DMS 273 treated with DMSO at 0.1 percent for 48 hours (cell line): ENCODE results near the gene VWF.
"Not testable (repeated sequence)": the region's sequence is repeated elsewhere in the genome, so short reads cannot be mapped to it uniquely, and the experiment has no call there.

Experiments used
- DNase-seq: peaks from one replicate; lab custom pipeline; 2025; lab: John Stamatoyannopoulos, UW

The VWF gene

DNA sequence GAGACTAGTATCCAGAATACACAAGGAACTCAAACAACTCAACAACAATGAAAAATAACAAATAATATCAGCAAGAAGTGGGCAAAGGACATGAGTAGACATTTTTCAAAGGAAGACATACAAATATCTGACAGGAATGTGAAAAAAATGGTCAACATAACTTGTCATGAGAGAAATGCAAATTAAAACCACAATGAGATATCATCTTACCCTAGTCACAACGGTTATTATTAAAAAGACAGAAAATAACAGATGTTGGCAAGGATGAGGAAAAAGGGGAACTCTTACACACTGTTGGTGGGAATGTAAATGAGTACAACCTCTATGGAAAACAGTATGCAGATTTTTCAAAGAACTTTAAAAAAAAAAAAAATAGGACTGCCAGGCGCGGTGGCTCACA is 20.4 kb downstream of the VWF start:
- DNase-seq, result no peak

DNA sequence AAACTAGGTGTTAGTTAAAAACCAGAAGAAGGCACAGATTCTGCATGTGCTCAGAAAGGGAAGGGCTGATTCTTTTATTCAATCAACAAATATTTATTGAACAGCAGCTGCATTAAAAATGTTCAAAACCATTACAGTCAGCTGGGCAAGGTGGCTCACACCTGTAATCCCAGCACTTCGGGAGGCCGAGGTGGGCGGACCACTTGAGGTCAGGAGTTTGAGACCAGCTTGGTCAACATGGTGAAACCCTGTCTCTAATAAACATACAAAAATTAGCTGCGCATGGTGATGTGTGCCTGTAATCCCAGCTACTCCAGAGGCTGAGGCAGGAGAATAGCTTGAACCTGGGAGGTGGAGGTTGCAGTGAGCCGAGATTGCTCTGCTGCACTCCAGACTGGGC is 22.4 kb downstream of the VWF start:
- not testable (repeated sequence) for DNase-seq

DNA sequence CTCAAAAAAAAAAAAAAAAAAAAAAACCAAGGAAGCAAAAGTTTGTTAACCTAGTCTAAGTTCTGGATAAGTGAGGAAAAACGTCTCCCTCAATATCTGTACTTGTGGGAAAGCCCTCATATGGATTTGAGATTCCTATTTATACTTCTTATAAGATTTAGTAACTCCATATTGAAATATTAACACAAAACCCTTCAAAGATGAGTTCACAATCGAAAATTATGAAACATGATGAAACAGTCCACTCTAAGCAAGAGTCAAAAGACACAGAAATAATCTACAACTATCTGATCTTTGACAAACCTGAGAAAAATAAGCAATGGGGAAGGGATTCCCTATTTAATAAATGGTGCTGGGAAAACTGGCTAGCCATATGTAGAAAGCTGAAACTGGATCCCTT is 25.2 kb downstream of the VWF start:
- no peak for DNase-seq

DNA sequence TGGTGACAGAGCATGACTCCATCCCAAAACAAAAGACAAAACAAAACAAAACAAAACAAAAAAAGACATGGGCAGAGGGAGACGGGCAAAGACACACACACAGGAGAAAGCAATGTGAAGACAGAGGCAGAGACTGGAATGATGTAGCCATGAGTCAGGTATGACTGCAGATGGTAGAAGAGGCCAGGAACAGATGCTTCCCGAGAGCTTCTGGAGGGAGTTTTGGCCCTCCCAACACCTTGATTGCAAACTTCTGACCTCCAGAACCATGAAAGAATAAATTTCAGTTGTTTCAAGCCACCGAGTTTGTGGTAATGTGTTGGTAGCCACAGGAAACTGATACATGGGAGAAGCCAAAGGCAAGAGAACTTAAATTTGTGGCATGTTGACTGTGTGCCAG is 27.1 kb downstream of the VWF start:
- DNase-seq, result no peak

DNA sequence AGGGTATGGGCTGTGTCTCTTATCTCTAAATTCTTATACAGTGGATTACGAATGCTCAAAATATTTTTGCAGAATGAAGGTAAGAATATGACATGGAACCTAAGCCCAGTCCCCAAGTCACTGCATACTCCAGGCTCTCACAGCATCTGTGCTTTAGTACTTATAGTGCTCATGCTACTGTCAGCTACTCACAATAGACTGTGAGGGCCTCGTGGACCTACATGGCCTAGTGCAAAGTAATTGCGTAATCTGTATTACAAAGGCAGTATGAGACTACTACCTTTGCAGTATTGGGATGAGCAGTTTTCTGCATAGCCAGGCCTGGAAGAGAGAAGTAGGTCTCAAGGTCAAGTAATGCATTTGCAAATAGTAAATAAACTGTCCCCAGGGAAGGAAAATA is 27.9 kb downstream of the VWF start:
- DNase-seq, result no peak

DNA sequence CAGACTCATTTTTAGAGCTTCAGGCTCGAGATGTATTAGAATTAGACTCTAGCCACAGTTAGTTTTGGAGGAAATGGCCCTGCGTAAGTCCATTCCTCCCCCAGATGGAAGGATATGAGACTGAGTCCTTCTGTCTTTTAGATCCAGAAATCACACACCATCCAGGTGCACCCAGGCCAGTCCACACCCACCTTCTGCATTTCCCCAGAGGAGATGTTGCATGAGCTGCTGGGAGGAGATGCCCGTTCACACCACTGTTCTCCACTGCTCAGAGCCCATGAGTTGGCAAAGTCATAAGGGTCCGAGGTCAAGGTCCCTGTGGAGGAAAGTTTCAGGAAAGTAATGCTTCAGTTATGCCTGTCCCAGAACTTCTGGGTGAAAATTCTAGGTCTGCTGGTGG is 29.2 kb downstream of the VWF start:
- DNase-seq, result no peak

DNA sequence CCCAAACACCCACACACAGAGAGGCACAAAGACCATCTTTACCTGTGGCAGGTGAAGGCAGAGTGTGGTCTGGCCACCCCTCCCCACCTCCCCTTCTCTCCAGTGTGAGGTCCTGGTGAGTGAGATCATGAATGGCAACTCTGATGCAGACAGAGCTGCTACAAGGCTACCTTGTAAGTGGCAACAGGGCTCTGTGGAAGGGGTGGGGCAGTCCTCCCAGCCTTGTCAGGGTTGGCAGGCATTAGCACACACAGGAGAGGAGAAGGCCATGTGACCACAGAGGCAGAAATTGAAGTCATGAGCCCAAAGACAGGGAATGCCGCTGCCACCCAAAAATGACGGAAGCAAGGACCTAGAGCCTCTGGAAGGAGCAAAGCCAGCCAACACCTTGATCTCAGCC is 30.7 kb downstream of the VWF start:
- DNase-seq, result no peak

DNA sequence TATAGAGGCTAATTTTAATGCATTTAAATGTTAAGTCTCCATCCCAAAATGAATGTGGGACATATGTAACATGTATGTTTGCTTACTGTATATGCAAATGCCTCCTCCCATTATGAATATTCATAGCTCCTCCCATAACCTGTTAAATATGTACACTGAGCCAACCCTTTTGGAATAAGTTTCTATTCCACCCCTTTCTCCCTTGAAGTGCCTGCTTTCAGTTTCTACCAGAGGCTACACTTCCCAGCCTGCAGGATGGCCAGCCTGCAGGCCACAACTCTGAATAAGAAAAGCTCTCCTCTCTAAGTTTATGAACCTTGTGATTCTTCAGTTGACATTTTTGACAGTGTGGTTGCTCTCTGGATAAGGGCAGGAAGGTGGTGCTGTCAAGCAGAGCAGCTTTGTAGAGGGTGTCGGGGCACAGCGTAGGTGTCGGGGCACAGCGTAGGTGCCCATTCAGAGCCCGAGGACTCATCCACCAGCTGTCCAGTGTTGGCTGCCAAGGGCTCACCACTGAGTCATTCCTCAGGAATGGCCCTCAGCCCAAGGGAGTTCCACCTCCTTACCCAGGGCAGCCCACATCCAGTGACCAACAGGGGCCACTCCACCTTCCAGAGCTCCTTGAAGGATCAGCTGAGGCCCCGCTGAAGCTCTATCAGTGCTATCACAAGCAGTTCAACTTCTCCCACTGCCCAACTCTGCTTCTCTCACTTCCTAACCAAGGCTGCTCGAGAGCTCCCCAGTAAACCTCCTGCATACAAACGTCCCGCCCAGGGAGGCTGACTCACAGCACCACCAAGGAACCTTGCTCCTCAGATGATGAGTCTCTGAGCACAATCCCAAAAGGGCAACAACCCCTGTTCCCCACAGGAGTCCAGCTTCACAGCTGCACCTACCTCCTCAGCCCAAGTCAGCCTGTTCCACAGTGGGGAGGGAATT is 31.4 kb downstream of the VWF start:
- no peak for DNase-seq

DNA sequence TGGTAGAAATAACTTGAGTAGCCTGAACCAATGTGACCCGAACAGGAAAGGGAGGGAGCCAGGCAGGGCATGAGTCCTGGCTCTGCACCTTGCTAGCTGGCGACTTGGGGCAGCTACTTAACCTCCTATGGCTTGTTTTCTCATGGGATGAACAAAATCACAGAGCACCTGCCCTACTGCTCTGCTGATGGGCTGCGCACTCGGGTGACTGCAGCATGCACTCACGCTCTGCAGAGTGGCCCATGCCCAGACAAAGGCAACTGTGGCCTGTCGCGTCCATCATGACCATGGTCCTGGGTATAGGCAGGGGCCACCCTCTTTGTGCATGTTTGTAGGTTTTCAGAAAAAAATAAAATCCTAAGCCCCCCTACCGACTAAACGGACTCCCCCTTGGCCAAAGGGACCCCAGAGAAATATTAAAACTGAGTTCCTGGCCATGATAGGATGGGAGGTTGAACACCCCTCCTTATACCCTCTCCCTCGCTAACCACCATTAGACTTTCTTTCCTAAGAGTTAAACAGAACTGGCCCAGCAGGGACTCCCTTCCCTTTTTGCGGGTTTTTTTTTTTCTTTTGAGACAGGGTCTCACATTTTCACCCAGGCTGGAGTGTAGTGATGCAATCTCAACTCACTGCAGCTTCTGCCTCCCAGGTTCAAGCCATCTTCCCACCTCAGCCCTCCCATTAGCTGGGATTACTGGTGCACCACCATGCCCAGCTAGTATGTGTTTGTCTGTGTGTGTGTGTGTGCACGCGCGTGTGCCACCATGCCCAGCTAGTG is 32.5 kb downstream of the VWF start:
- no peak for DNase-seq

DNA sequence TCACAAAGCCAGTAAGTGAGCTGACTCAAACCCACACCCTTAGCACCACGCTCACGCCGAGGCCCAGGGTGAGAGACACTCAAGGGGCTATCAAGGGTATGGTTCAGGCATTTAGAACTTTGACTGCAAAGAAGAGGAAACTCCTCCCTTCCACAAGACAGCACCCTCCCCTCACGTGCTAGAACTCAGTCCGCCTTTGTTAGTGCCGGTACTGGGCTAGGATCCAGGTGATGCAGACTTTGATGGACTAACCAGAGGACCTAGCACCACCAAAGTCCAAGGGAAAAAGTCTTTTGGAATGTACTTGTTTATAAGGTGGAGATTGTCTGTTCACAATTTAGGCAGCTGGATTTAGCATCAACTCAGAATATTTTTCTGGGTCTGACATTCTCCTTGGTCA is 33.7 kb downstream of the VWF start:
- DNase-seq, result no peak

DNA sequence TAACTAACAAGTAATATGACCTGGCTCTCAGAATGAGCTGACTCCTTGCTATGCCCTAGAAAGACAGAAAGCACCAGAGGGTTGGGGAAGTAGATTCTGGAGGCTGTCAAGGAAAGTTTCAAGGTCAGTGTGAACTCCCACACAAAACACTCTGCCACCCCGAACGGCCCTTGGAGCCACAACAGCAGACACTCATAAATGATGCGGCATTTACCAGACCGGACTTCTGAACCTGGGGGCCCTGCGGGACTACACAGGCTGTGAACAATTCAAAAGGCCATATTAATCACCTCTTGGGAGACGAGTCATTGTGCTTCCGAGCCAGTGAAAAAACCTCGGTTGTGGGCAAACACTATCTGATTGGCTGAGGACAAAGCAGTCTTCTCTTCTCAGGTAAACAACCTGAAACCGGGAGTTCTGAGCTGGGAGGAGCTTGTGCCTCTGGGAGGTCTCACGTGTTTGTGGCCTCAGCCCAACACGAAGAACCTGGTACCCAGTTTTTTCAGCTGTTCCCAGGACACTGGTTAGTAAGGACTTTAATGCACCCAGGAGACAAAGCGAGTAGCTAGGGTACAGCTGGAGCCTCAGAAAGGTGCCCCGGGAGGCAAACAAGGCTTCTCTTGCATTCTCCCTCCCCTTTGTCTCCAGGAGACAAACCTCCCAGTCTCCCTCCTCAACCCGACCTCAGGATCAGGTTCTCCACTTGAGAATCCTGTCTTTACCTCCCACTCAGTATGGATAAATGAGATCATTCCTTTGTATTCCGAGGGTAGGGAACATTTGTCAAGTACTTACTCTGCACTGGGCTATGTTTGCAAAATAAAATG is 35.3 kb downstream of the VWF start:
- no peak for DNase-seq

DNA sequence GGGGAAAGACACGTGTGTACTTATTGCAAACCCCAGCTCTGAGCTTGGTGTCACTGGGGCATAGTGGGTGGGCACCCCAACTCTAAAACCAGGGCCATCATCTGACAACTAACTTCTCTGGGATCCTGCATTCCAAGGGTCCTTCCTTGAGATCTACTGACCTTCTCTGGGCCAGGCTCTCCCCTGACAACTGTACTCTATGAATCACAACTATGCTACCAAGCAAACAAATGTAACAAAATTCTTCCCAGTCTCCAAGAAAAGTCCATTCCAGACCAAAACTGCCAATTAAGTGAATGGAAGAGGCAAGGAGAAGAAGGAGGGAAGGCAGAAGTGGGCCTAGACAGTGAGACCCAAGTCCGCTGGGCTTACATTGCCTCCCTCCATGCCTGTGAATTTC is 38.2 kb downstream of the VWF start:
- no peak for DNase-seq

DNA sequence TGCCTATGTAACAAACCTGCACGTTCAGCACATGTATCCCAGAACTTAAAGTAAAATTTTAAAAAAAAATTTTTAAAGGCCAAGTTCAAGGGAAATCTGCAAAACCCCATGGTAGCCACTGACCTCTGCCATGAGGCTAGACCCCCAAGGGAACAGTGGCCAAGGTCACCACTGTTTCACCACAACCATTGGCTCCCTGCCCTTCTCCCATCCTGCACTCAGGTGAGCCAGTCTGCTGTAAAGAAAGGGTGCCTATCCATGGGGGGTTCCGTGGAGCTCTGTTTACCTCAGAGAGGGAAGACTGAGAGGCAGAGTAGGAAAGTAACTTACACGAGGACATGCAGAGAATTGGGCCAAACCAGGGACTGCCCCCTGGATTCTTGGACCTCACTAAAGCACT is 38.6 kb downstream of the VWF start:
- DNase-seq, result no peak

DNA sequence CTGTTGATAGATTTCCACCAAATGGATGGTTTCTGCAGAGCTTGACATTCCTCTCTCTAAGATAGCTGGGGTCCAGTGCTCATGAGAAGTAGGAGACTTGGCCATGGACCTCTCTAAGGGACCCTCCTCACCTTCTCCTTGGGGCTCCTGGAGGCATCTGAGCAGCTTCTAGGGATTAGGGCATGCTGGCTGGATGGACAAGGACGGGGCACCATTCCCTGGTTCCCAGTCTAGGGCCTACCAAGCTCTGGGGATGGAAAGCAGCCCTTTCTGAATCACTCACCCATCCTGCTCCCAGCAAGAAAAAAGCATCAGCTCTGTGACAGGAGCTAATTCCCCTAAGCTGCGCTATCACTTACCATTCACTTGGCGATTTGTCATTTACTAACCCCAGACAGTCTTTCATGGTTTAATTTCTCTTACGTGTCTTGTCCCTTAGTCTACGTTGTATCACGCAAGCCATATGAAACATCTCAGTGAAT is 39.5 kb downstream of the VWF start:
- no peak for DNase-seq

DNA sequence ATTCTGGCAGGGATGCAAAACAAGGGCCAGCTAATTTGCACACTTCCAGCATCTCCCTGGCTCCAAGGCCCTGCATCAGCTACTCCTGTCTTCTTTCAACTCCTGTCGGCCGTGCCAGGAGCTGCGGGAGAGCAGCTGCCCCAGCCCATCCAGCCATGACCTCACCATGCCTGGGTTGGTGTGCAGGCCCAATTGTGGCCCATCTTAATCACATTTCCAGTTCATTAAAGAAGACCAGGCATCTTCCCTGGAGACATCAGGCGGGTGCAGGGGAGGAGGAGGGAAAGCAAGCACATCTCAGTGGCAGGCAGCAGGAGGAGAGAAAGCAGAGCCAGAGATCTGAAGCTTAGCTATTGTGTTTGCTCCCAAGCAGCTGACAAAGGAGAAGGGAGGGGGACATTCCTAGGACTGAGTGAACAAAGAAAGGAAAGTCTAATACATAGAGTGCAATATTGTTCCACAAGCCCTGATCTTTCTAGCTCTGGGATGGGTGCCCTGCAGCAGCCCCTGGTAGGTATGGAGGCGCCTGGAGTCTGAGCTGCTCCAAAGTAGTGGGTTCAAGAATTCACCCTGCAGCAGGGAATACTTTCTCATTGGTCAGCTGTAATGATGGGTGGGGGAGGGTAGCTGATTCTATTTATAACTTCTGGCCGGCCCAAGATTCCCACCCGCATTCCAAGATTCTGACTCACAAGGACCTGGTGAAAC is 40.1 kb downstream of the VWF start:
- DNase-seq, result no peak

DNA sequence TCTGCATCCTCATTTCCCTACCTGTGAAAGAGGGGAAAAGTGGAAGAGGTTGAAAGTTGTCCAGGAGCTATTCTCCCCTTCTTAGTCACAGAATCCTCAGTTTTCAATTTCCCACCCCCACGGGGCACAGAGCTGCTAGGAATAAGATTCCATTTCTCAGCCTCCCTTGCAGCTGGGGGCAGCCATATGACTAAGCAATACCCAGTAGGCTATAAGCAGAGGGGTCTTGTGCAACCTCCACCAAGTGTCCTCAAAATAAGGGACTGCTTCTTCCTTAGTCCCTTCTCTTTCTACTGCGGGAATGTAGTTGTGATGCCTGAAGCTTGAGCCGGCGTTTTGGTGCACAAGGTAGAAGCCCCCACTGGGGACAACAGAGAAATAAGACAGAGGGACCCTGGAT is 40.9 kb downstream of the VWF start:
- DNase-seq, result no peak

DNA sequence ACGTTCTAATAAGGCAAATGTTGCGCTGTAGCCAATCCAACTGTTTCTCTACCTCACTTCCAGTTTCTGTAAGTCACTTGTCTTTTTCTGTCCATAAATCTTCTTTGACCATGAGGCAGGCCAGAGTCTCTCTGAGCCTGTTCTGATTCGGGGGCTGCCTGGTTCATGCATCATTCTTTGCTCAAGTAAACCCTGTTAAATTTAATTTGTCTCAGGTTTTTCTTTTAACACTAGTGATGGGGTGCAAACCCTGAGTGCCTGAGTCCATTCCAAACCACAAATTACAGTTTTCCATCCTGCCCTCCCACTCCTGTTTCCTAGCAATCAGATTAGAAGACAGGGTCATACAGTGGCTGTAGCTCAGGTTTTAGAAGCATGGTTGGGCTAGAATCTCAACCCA is 41.9 kb downstream of the VWF start:
- no peak for DNase-seq

DNA sequence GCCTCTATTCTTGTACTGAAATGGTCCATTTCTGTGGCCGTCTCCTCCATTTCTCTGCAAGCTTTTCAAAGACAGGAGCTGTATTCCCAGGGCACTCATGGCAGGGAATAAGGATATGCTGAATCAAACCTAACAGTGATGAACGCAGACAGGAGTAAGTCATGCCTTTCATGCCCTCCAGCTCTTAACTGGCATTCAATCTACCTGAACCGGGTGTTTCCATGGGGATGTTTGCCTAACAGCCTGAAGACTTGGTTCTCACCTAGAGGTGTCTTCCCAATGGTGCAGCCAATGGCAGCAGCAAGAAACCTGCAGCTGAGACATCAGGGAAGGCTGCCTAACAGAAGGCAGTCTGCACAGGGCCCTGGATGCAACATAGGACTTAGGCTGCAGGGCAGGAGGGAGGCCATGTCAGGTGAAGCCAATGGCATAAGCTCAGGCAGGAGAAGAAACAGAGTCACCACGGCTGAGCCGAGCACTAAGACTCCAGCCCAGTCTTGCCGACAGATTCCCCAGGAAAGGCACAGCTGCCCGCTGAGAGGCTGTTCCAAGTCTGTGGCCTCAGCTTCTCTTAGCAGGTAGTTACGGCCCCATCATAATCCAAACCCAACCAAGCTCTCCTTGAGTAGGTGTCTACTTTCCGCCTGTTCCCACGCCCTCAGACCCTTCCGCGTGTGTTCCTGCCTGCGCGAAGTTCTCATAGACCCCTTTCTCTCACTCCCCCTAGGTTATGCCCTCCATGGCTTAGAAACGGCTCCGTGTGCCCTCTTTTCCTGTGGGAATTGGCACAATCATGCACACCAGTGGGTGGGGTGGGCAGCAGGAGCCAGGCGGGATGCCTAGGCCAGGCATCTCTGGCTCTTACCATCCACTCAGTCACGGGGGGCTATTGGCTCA is 44.1 kb downstream of the VWF start:
- DNase-seq, result no peak

DNA sequence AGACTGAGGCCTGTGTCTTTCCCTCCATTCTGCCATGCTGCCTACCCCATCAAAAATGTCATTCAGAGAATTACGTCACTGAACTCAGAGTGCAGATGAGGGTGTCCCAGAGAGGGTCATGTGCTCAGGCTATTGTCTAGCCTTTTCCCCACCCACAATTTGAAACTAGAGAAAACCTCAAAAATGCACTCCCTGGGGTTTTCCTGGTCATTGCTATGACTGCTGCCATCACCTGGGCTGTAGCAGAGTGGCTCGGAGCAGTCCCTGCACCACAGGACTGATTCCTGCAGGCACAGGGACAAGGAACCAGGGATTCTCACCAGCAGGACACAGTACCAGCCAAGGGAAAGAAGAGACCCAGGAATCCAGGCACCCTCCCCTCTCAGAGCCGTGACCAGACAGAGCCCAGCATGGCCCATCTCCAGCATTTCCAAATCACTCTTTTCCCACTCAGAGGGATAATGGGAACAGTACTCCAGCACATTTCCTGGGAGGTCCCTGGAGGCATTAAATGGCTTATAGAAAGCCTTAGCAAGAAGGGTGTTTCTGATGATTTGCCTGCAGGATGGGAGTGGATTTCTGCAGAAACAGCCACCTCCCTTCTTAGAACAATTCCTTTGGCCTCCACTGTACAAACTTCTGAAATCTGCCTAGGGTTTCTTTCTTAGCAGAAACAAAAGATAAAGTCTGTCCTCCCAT is 45.9 kb downstream of the VWF start:
- no peak for DNase-seq

DNA sequence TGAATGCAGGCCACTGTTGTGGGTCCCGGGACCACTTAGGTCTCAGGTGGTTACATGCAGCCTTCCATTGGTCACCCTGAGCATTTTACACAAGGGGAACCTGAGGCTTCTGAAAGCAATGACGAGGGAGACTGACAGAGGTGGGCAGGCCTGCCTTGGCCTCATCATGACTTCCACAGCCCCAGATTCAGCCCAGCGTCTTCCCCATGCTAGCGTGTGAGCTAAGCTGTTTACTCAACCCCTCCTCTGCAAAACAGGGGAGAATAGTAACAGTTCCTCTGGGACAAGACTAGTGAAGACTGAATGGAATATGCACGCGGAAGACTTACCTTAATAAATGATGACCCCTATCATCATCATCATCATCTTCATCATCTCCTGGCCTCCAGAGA is 46.8 kb downstream of the VWF start:
- DNase-seq, result no peak
